ENCODE data around the gene FHIT.

Gene FHIT

GRCh38 chr3:59751606-59752005 is 1499.6 kb downstream of the FHIT start:
- no peak for TF ChIP-seq FOXP2 (optimal IDR thresholded peaks at IDR 0.05; ENCODE audit: borderline replicate concordance, extremely low read depth, extremely low read length, insufficient read depth)
- TF ChIP-seq REST (IDR thresholded peaks at IDR 0.05; ENCODE audit: insufficient read depth in 1 of 2, low read depth in 2 of 2, low read length in 2 of 2) = no peak
- no peak for TF ChIP-seq TAF1 (IDR thresholded peaks at IDR 0.05; ENCODE audit: borderline replicate concordance, insufficient read depth, low read length)
- no peak for TF ChIP-seq POLR2AphosphoS5 (IDR thresholded peaks at IDR 0.05; ENCODE audit: low read depth, low read length)

GRCh38 chr3:59750391-59750790 is 1500.9 kb downstream of the FHIT start:
- no peak for TF ChIP-seq REST (IDR thresholded peaks at IDR 0.05; ENCODE audit: insufficient read depth in 1 of 2, low read depth in 2 of 2, low read length in 2 of 2)
- TF ChIP-seq SIN3A (IDR thresholded peaks at IDR 0.05; ENCODE audit: borderline replicate concordance, insufficient read depth, low read length) = no peak
- no peak for TF ChIP-seq POLR2AphosphoS5 (IDR thresholded peaks at IDR 0.05; ENCODE audit: low read depth, low read length)
- TF ChIP-seq FOXP2 (optimal IDR thresholded peaks at IDR 0.05; ENCODE audit: borderline replicate concordance, extremely low read depth, extremely low read length, insufficient read depth) = no peak
- no peak for TF ChIP-seq TAF1 (IDR thresholded peaks at IDR 0.05; ENCODE audit: borderline replicate concordance, insufficient read depth, low read length)

- no peak for TF ChIP-seq REST (IDR thresholded peaks at IDR 0.05; ENCODE audit: insufficient read depth in 1 of 2, low read depth in 2 of 2, low read length in 2 of 2)
Measured at GRCh38 chr3:59749291-59749690, 1502.0 kb downstream of the FHIT start.

GRCh38 chr3:59746585-59746984 is 1504.7 kb downstream of the FHIT start:
- TF ChIP-seq REST (IDR thresholded peaks at IDR 0.05; ENCODE audit: insufficient read depth in 1 of 2, low read depth in 2 of 2, low read length in 2 of 2) (no peak), SIN3A (IDR thresholded peaks at IDR 0.05; ENCODE audit: borderline replicate concordance, insufficient read depth, low read length) (no peak), FOXP2 (optimal IDR thresholded peaks at IDR 0.05; ENCODE audit: borderline replicate concordance, extremely low read depth, extremely low read length, insufficient read depth) (no peak), POLR2AphosphoS5 (IDR thresholded peaks at IDR 0.05; ENCODE audit: low read depth, low read length) (no peak), TAF1 (IDR thresholded peaks at IDR 0.05; ENCODE audit: borderline replicate concordance, insufficient read depth, low read length) (no peak)

GRCh38 chr3:59737241-59737640 is 1514.0 kb downstream of the FHIT start:
- TF ChIP-seq REST (IDR thresholded peaks at IDR 0.05; ENCODE audit: insufficient read depth in 1 of 2, low read depth in 2 of 2, low read length in 2 of 2) (no peak), TAF1 (IDR thresholded peaks at IDR 0.05; ENCODE audit: borderline replicate concordance, insufficient read depth, low read length) (no peak), SIN3A (IDR thresholded peaks at IDR 0.05; ENCODE audit: borderline replicate concordance, insufficient read depth, low read length) (no peak), FOXP2 (optimal IDR thresholded peaks at IDR 0.05; ENCODE audit: borderline replicate concordance, extremely low read depth, extremely low read length, insufficient read depth) (no peak), POLR2AphosphoS5 (IDR thresholded peaks at IDR 0.05; ENCODE audit: low read depth, low read length) (no peak)
